Activated CD4-positive, alpha-beta T cell treated with anti-CD3 and anti-CD28 coated beads, Interleukin-2, amount 10 ng/mL, durations not matched to agents 7 days and 5 days (primary cell): ENCODE measurements around the gene ABL2. TPM values are rescaled to one million over a fixed set of nuclear protein-coding genes. Genes with fewer than 3 reads are reported as not detected.
"Not testable (repeated sequence)": the region's sequence is repeated elsewhere in the genome, so short reads cannot be mapped to it uniquely, and the experiment has no call there.

ENCODE experiments used
- CTCF ChIA-PET: fragments of 350-600 bp; sonication (Branson Sonifier 250); formaldehyde crosslinking; loops from one replicate; lab custom pipeline; 2021; ENCODE audit warnings: antibody characterized with exemption; lab: Charles Lee
- POLR2A ChIA-PET: fragments of 350-600 bp; sonication (Branson Sonifier 250); formaldehyde crosslinking; loops from one replicate; lab custom pipeline; 2021; ENCODE audit warnings: antibody characterized with exemption; lab: Charles Lee
- DNase-seq: peaks from one replicate; pipeline ENCODE4 v3.0.0-alpha.2; 2020
- H3K27ac Mint-ChIP-seq: one replicate; pipeline ENCODE4 v1.8.0; 2021; ENCODE audit warnings: mild to moderate bottlenecking, moderate library complexity, mixed read lengths
- H3K27me3 Mint-ChIP-seq: one replicate; pipeline ENCODE4 v1.8.0; 2021; ENCODE audit warnings: mixed read lengths
- H3K36me3 Mint-ChIP-seq: one replicate; pipeline ENCODE4 v1.8.0; 2021; ENCODE audit warnings: low read depth, mixed read lengths
- H3K4me1 Mint-ChIP-seq: one replicate; pipeline ENCODE4 v1.8.0; 2021; ENCODE audit warnings: mixed read lengths
- H3K4me3 Mint-ChIP-seq: one replicate; pipeline ENCODE4 v1.8.0; 2021; ENCODE audit warnings: mild to moderate bottlenecking, moderate library complexity, mixed read lengths
- H3K9me3 Mint-ChIP-seq: one replicate; pipeline ENCODE4 v1.8.0; 2021; ENCODE audit warnings: mixed read lengths
- total RNA-seq, 2 experiments: library from RNA; stranded (reverse); gene quantifications; one replicate each; pipeline ENCODE4 v1.2.3, GENCODE V29; 2021

The ABL2 gene
- total RNA-seq, 2 experiments from 2014 or later, result 7.5 to 8.2 TPM

- Mint-ChIP-seq H3K36me3 (no peaks in the 10 kb centered on the region), H3K4me1 (no peaks in the 10 kb centered on the region), H3K9me3 (no peaks in the 10 kb centered on the region), H3K27ac (no peak overlapping the region), H3K27me3 (peaks cover 4% of the 10 kb centered on the region), H3K4me3 (no peak overlapping the region)
- ChIA-PET POLR2A (no interaction called here), CTCF (interaction anchor here (0.6 kb wide), 1 partner anchor 30 kb away, joined by 3 read pairs; no protein-coding TSS in a partner anchor)
- no peak for DNase-seq
Measured at GRCh38 chr1:179237222-179237621, 7.7 kb upstream of the ABL2 start.

- peaks cover under 1% of the 10 kb centered on the region for H3K36me3 Mint-ChIP-seq
- ChIA-PET POLR2A (no interaction called here), CTCF (no interaction called here)
Measured at GRCh38 chr1:179234863-179235262, 5.4 kb upstream of the ABL2 start.

GRCh38 chr1:179231923-179232322, 2.4 kb upstream of the ABL2 start:
- DNase-seq, result no peak
- Mint-ChIP-seq H3K27ac (no peak overlapping the region), H3K9me3 (no peaks in the 10 kb centered on the region), H3K27me3 (peaks cover 4% of the 10 kb centered on the region), H3K4me1 (peaks cover 22% of the 10 kb centered on the region), H3K4me3 (no peak overlapping the region), H3K36me3 (peaks cover 8% of the 10 kb centered on the region)
- ChIA-PET CTCF (no interaction called here), POLR2A (no interaction called here)

More at GRCh38 chr1:179234863-179235262, 5.4 kb upstream of the ABL2 start:
- Mint-ChIP-seq H3K27ac (no peak overlapping the region), H3K27me3 (peaks cover 4% of the 10 kb centered on the region), H3K4me3 (no peak overlapping the region), H3K9me3 (no peaks in the 10 kb centered on the region), H3K4me1 (peaks cover 6% of the 10 kb centered on the region)
- no peak for DNase-seq

- POLR2A ChIA-PET, result no interaction called here
Measured at GRCh38 chr1:179230721-179231120, 1.2 kb upstream of the ABL2 start.

GRCh38 chr1:179230251-179230650, 774 bp upstream of the ABL2 start:
- DNase-seq, result no peak
- H3K27ac Mint-ChIP-seq, result peak overlapping the region; percentile 81
- ChIA-PET CTCF (interaction anchor here (0.5 kb wide), 1 partner anchor 55 kb away, joined by 3 read pairs; no protein-coding TSS in a partner anchor), POLR2A (no interaction called here)
- peaks cover 8% of the 10 kb centered on the region for H3K36me3 Mint-ChIP-seq
- no peaks in the 10 kb centered on the region for H3K9me3 Mint-ChIP-seq
- H3K4me1 Mint-ChIP-seq, result peaks cover 24% of the 10 kb centered on the region
- no peaks in the 10 kb centered on the region for H3K27me3 Mint-ChIP-seq
- peak overlapping the region; percentile 86 for H3K4me3 Mint-ChIP-seq

More at GRCh38 chr1:179230721-179231120, 1.2 kb upstream of the ABL2 start:
- Mint-ChIP-seq H3K4me3 (peak overlapping the region; percentile 86), H3K4me1 (peaks cover 24% of the 10 kb centered on the region), H3K27me3 (peaks cover under 1% of the 10 kb centered on the region), H3K27ac (no peak overlapping the region), H3K9me3 (no peaks in the 10 kb centered on the region), H3K36me3 (peaks cover 8% of the 10 kb centered on the region)
- CTCF ChIA-PET, result interaction anchor here (0.5 kb wide), 1 partner anchor 55 kb away, joined by 3 read pairs; no protein-coding TSS in a partner anchor
- DNase-seq, result no peak

- DNase-seq, result peak; percentile 33
- no peaks in the 10 kb centered on the region for H3K27me3 Mint-ChIP-seq
- ChIA-PET POLR2A (no interaction called here), CTCF (interaction anchor here (1.0 kb wide), 1 partner anchor 23 kb away, joined by 3 read pairs; no protein-coding TSS in a partner anchor)
- peaks cover 8% of the 10 kb centered on the region for H3K36me3 Mint-ChIP-seq
- H3K4me3 Mint-ChIP-seq, result peak overlapping the region; percentile 86
- no peaks in the 10 kb centered on the region for H3K9me3 Mint-ChIP-seq
- H3K4me1 Mint-ChIP-seq, result peaks cover 24% of the 10 kb centered on the region
- peak overlapping the region; percentile 87 for H3K27ac Mint-ChIP-seq
Measured at GRCh38 chr1:179228783-179229213, 679 bp downstream of the ABL2 start.

GRCh38 chr1:179226738-179227137, 2.7 kb downstream of the ABL2 start:
- H3K4me1 Mint-ChIP-seq, result peaks cover 24% of the 10 kb centered on the region
- no peak for DNase-seq
- ChIA-PET POLR2A (no interaction called here), CTCF (no interaction called here)
- H3K36me3 Mint-ChIP-seq, result peaks cover 8% of the 10 kb centered on the region
- H3K27me3 Mint-ChIP-seq, result no peaks in the 10 kb centered on the region
- no peaks in the 10 kb centered on the region for H3K9me3 Mint-ChIP-seq
- H3K4me3 Mint-ChIP-seq, result no peak overlapping the region
- no peak overlapping the region for H3K27ac Mint-ChIP-seq

GRCh38 chr1:179224466-179224865, 5.0 kb downstream of the ABL2 start:
- H3K9me3 Mint-ChIP-seq, POLR2A ChIA-PET, H3K36me3 Mint-ChIP-seq, H3K4me3 Mint-ChIP-seq, DNase-seq, H3K27ac Mint-ChIP-seq, H3K27me3 Mint-ChIP-seq: not testable (repeated sequence)
- peaks cover 17% of the 10 kb centered on the region for H3K4me1 Mint-ChIP-seq
- CTCF ChIA-PET, result interaction anchor here (0.7 kb wide), 1 partner anchor 179 kb away, joined by 4 read pairs; no protein-coding TSS in a partner anchor

- H3K27me3 Mint-ChIP-seq, POLR2A ChIA-PET, H3K4me1 Mint-ChIP-seq, H3K27ac Mint-ChIP-seq, H3K9me3 Mint-ChIP-seq, H3K36me3 Mint-ChIP-seq, H3K4me3 Mint-ChIP-seq, DNase-seq, CTCF ChIA-PET: not testable (repeated sequence)
Measured at GRCh38 chr1:179221121-179221520, 8.4 kb downstream of the ABL2 start.

- H3K36me3 Mint-ChIP-seq, result peaks cover 8% of the 10 kb centered on the region
- H3K4me3 Mint-ChIP-seq, result no peak overlapping the region
- ChIA-PET CTCF (interaction anchor here (1.1 to 1.5 kb wide), 2 partner anchors 8 to 39 kb away, joined by 3 to 4 read pairs; no protein-coding TSS in a partner anchor), POLR2A (no interaction called here)
- H3K4me1 Mint-ChIP-seq, result peaks cover 10% of the 10 kb centered on the region
- no peaks in the 10 kb centered on the region for H3K27me3 Mint-ChIP-seq
- no peak overlapping the region for H3K27ac Mint-ChIP-seq
- DNase-seq, result no peak
- H3K9me3 Mint-ChIP-seq, result no peaks in the 10 kb centered on the region
Measured at GRCh38 chr1:179217943-179218507, 11.5 kb downstream of the ABL2 start.

GRCh38 chr1:179213317-179213716, 16.2 kb downstream of the ABL2 start:
- H3K9me3 Mint-ChIP-seq, H3K4me1 Mint-ChIP-seq, DNase-seq, POLR2A ChIA-PET, H3K27me3 Mint-ChIP-seq, H3K36me3 Mint-ChIP-seq, H3K4me3 Mint-ChIP-seq, H3K27ac Mint-ChIP-seq, CTCF ChIA-PET: not testable (repeated sequence)

GRCh38 chr1:179208681-179209477, 20.6 kb downstream of the ABL2 start:
- no peaks in the 10 kb centered on the region for H3K9me3 Mint-ChIP-seq
- H3K36me3 Mint-ChIP-seq, result no peaks in the 10 kb centered on the region
- H3K27ac Mint-ChIP-seq, result no peak overlapping the region
- no peaks in the 10 kb centered on the region for H3K27me3 Mint-ChIP-seq
- H3K4me3 Mint-ChIP-seq, result no peak overlapping the region
- peaks cover 3% of the 10 kb centered on the region for H3K4me1 Mint-ChIP-seq
- CTCF ChIA-PET, result no interaction called here
- no peak for DNase-seq
- POLR2A ChIA-PET, result no interaction called here

GRCh38 chr1:179206812-179207211, 22.7 kb downstream of the ABL2 start:
- Mint-ChIP-seq H3K4me3 (no peak overlapping the region), H3K27ac (peak overlapping the region; percentile 7), H3K36me3 (no peaks in the 10 kb centered on the region), H3K9me3 (no peaks in the 10 kb centered on the region), H3K27me3 (no peaks in the 10 kb centered on the region), H3K4me1 (peaks cover 3% of the 10 kb centered on the region)
- CTCF ChIA-PET, result interaction anchor here (1.0 kb wide), 1 partner anchor 10 kb away, joined by 3 read pairs; no protein-coding TSS in a partner anchor
- POLR2A ChIA-PET, result no interaction called here
- DNase-seq, result no peak
